Common myeloid progenitor, CD34-positive (primary cell): ENCODE results near the gene LMO1.
A peak's percentile ranks its signal among the peaks of the same experiment; 100 is the strongest.

ENCODE experiments used
- CTCF ChIA-PET: fragments of 350-600 bp; sonication (Branson Sonifier 250); formaldehyde crosslinking; loops from one replicate; lab custom pipeline; 2021; ENCODE audit warnings: antibody characterized with exemption; lab: Charles Lee
- POLR2A ChIA-PET: fragments of 350-600 bp; sonication (Branson Sonifier 250); formaldehyde crosslinking; loops from one replicate; lab custom pipeline; 2021; ENCODE audit warnings: antibody characterized with exemption; lab: Charles Lee
- DNase-seq, 3 donors: peaks; one replicate each; pipeline versions ENCODE4 v3.0.0 to v3.0.0-alpha.2; 2013
- H3K27ac ChIP-seq, 2 experiments: 1 replicate in 1 of 2; 2 replicates in 1 of 2; pipeline ENCODE4 v1.7.0; 2013; ENCODE audit warnings: inconsistent platforms in 2 of 2, low read length in 2 of 2, mild to moderate bottlenecking in 2 of 2, low read depth in 1 of 2, moderate library complexity in 1 of 2; ENCODE audit not compliant: severe bottlenecking in 2 of 2, insufficient read depth in 1 of 2, poor library complexity in 1 of 2
- H3K27me3 ChIP-seq, 5 experiments: replicated peaks in 2 of 5; 1 replicate in 3 of 5; 2 replicates in 2 of 5; pipeline versions ENCODE4 v1.6.1 to v1.7.0; 2013; ENCODE audit warnings: low read length in 4 of 5, mild to moderate bottlenecking in 2 of 5, moderate library complexity in 2 of 5, inconsistent platforms in 1 of 5; ENCODE audit not compliant: insufficient read depth in 5 of 5, control insufficient read depth in 4 of 5
- H3K36me3 ChIP-seq, 4 experiments: 1 replicate in 2 of 4; 2 replicates in 2 of 4; pipeline versions ENCODE4 v1.6.1 to v1.7.0; 2013; ENCODE audit warnings: low read length in 3 of 4, control low read depth in 1 of 4, mild to moderate bottlenecking in 1 of 4; ENCODE audit not compliant: control insufficient read depth in 4 of 4, insufficient read depth in 4 of 4
- H3K4me1 ChIP-seq, 4 experiments: 1 replicate in 3 of 4; 2 replicates in 1 of 4; pipeline versions ENCODE4 v1.6.1 to v1.7.1; 2013; ENCODE audit warnings: low read length in 3 of 4, mild to moderate bottlenecking in 3 of 4, control low read depth in 1 of 4, inconsistent platforms in 1 of 4, moderate library complexity in 1 of 4; ENCODE audit not compliant: control insufficient read depth in 4 of 4, insufficient read depth in 4 of 4; ENCODE audit errors: control extremely low read depth in 1 of 4
- H3K4me3 ChIP-seq, 7 experiments: 1 replicate in 4 of 7; 2 replicates in 3 of 7; pipeline versions ENCODE4 v1.5.1 to v1.7.0; 2013; ENCODE audit warnings: mild to moderate bottlenecking in 7 of 7, low read length in 6 of 7, moderate library complexity in 6 of 7, inconsistent platforms in 2 of 7, low read depth in 2 of 7, control low read depth in 1 of 7; ENCODE audit not compliant: insufficient read depth in 4 of 7, control insufficient read depth in 1 of 7; ENCODE audit errors: extremely low read depth in 1 of 7
- H3K9me3 ChIP-seq, 5 experiments: 1 replicate in 4 of 5; 2 replicates in 1 of 5; pipeline versions ENCODE4 v1.6.1 to v1.7.1; 2013; ENCODE audit warnings: low read length in 4 of 5, mild to moderate bottlenecking in 2 of 5, inconsistent platforms in 1 of 5, low read depth in 1 of 5, moderate library complexity in 1 of 5; ENCODE audit not compliant: control insufficient read depth in 4 of 5, insufficient read depth in 2 of 5; ENCODE audit errors: control extremely low read depth in 1 of 5
- WGBS: methylation state at CpG from one replicate; pipeline ENCODE4 v1.1.5; 2013; ENCODE audit not compliant: insufficient coverage; 5-methylcytosine and 5-hydroxymethylcytosine counted together

LMO1 gene

GRCh38 chr11:8266246-8267241 lies 2.9 kb upstream of the LMO1 start:
- 95% methylated on average over 6 of the region's 11 CpGs for WGBS
- Histone ChIP-seq H3K27me3 (peaks cover 3 to 85% (median 50%) of the 10 kb centered on the region in 5 experiments), H3K36me3 (no peaks in the 10 kb centered on the region), H3K4me3 (no peak overlapping the region), H3K27ac (no peak overlapping the region), H3K4me1 (peaks cover 4 to 35% (median 29%) of the 10 kb centered on the region in 4 experiments), H3K9me3 (no peaks in the 10 kb centered on the region)
- ChIA-PET CTCF (interaction anchor here (0.9 to 6.0 kb wide), 16 partner anchors 10 to 301 kb away, joined by 3 to 99 read pairs (median 5); no protein-coding TSS in a partner anchor), POLR2A (no interaction called here)
- no peak for DNase-seq

- H3K4me3 ChIP-seq, result no peak overlapping the region
- peak in 2 of 3 donors; percentile 36 to 41 for DNase-seq
- ChIA-PET CTCF (interaction anchor here (0.8 to 6.0 kb wide), 18 partner anchors 9 to 301 kb away, joined by 3 to 99 read pairs (median 4); no protein-coding TSS in a partner anchor), POLR2A (no interaction called here)
- peaks cover 3 to 86% (median 52%) of the 10 kb centered on the region in 5 experiments for H3K27me3 ChIP-seq
- no peak overlapping the region for H3K27ac ChIP-seq
- no peaks in the 10 kb centered on the region for H3K36me3 ChIP-seq
- H3K4me1 ChIP-seq, result peaks cover 4 to 35% (median 29%) of the 10 kb centered on the region in 4 experiments
- no peaks in the 10 kb centered on the region for H3K9me3 ChIP-seq
- 73% methylated on average over 6 of the region's 6 CpGs for WGBS
These were observed 2.1 kb upstream of the LMO1 start for GRCh38 chr11:8265681-8266241.

GRCh38 chr11:8263109-8263768 lies 439 bp downstream of the LMO1 start:
- Histone ChIP-seq H3K27ac (no peak overlapping the region), H3K4me3 (peak overlapping the region; percentile 32 to 76 (median 65)), H3K27me3 (peaks cover 0 to 63% (median 40%) of the 10 kb centered on the region in 5 experiments), H3K9me3 (no peaks in the 10 kb centered on the region), H3K36me3 (no peaks in the 10 kb centered on the region), H3K4me1 (peaks cover 4 to 49% (median 45%) of the 10 kb centered on the region in 4 experiments)
- 0% methylated on average over 17 of the region's 53 CpGs for WGBS
- ChIA-PET CTCF (interaction anchor here (0.9 to 6.0 kb wide), 25 partner anchors 8 to 93 kb away, joined by 3 to 99 read pairs (median 8); no protein-coding TSS in a partner anchor), POLR2A (interaction anchor here (0.7 kb wide), 1 partner anchor 16 kb away, joined by 3 read pairs; no protein-coding TSS in a partner anchor)
- DNase-seq, result peak in 2 of 3 donors; percentile 28 to 44

- H3K36me3 ChIP-seq, result no peaks in the 10 kb centered on the region
- no peaks in the 10 kb centered on the region for H3K9me3 ChIP-seq
- CTCF ChIA-PET, result interaction anchor here (1.0 to 6.0 kb wide), 17 partner anchors 8 to 69 kb away, joined by 3 to 99 read pairs (median 13); no protein-coding TSS in a partner anchor
- WGBS, result 1% methylated on average over 59 of the region's 66 CpGs
- POLR2A ChIA-PET, result no interaction called here
- no peak overlapping the region for H3K27ac ChIP-seq
- H3K4me1 ChIP-seq, result peaks cover 4 to 49% (median 42%) of the 10 kb centered on the region in 4 experiments
- peak; percentile 46 to 74 (median 69) for DNase-seq
- peak overlapping the region; percentile 32 to 76 (median 65) for H3K4me3 ChIP-seq
- H3K27me3 ChIP-seq, result peaks cover 0 to 57% (median 36%) of the 10 kb centered on the region in 5 experiments
These were observed 1.0 kb downstream of the LMO1 start for GRCh38 chr11:8262552-8263108.

- ChIA-PET CTCF (interaction anchor here (1.2 to 6.0 kb wide), 7 partner anchors 10 to 68 kb away, joined by 3 to 99 read pairs (median 14); no protein-coding TSS in a partner anchor), POLR2A (no interaction called here)
- 98% methylated on average over 12 of the region's 12 CpGs for WGBS
- Histone ChIP-seq H3K4me1 (peaks cover 4 to 48% (median 41%) of the 10 kb centered on the region in 4 experiments), H3K27ac (no peak overlapping the region), H3K9me3 (no peaks in the 10 kb centered on the region), H3K27me3 (peaks cover 0 to 51% (median 31%) of the 10 kb centered on the region in 5 experiments), H3K4me3 (peak overlapping the region in 5 of 7 experiments; percentile 46 to 76 (median 65)), H3K36me3 (no peaks in the 10 kb centered on the region)
- no peak for DNase-seq
These were observed 1.6 kb downstream of the LMO1 start for GRCh38 chr11:8261921-8262551.

GRCh38 chr11:8261291-8261690 lies 2.4 kb downstream of the LMO1 start:
- Histone ChIP-seq H3K9me3 (no peaks in the 10 kb centered on the region), H3K4me1 (peaks cover 4 to 48% (median 41%) of the 10 kb centered on the region in 4 experiments), H3K27ac (no peak overlapping the region), H3K36me3 (no peaks in the 10 kb centered on the region), H3K4me3 (no peak overlapping the region), H3K27me3 (peaks cover 0 to 43% (median 24%) of the 10 kb centered on the region in 5 experiments)
- 100% methylated on average over 2 of the region's 2 CpGs for WGBS
- CTCF ChIA-PET, result interaction anchor here (1.2 to 5.7 kb wide), 4 partner anchors 14 to 68 kb away, joined by 3 to 43 read pairs (median 24); no protein-coding TSS in a partner anchor
- DNase-seq, result no peak
- POLR2A ChIA-PET, result interaction anchor here (0.6 kb wide), 1 partner anchor 25 kb away, joined by 3 read pairs; no protein-coding TSS in a partner anchor
